HEK293 (cell line): ENCODE results near the gene SET.
A peak's percentile ranks its signal among the peaks of the same experiment; 100 is the strongest.

Source experiments
- CTCF ChIA-PET: fragments of 350-600 bp; formaldehyde crosslinking; extraction: SDS; loops from one replicate; lab custom pipeline; 2021; ENCODE audit warnings: antibody characterized with exemption; lab: Yijun Ruan, JAX
- POLR2A ChIA-PET: fragments of 300-600 bp; formaldehyde crosslinking; extraction: SDS; loops from one replicate; lab custom pipeline; 2020; ENCODE audit warnings: antibody characterized with exemption, inconsistent platforms; lab: Yijun Ruan, JAX
- H3K27ac ChIP-seq: fragments of 200-500 bp; sonication (Bioruptor generic); 2 replicates; pipeline ENCODE4 v1.5.1; 2014; ENCODE audit warnings: low read depth, low read length, control low read depth, inconsistent platforms; ENCODE audit errors: extremely low read depth
- H3K36me3 ChIP-seq, 2 experiments: fragments of 200-500 bp in 1 of 2; sonication (Bioruptor generic) in 1 of 2; 1 replicate in 1 of 2; 2 replicates in 1 of 2; pipeline ENCODE4 v1.5.1; 2014 to 2017; ENCODE audit warnings: inconsistent platforms in 2 of 2, low read length in 2 of 2; ENCODE audit not compliant: control insufficient read depth in 2 of 2, insufficient read depth in 1 of 2
- H3K4me1 ChIP-seq: fragments of 200-500 bp; sonication (Bioruptor generic); 2 replicates; pipeline ENCODE4 v1.5.1; 2014; ENCODE audit warnings: mild to moderate bottlenecking, low read length, inconsistent platforms; ENCODE audit not compliant: control insufficient read depth, insufficient read depth
- H3K4me3 ChIP-seq: 2 replicates; pipeline ENCODE4 v1.5.1; 2011; ENCODE audit warnings: low read depth, mild to moderate bottlenecking, control low read depth, low read length, moderate library complexity
- H3K9me3 ChIP-seq: fragments of 200-500 bp; sonication (Bioruptor generic); 2 replicates; pipeline ENCODE4 v1.5.1; 2014; ENCODE audit warnings: low read depth, low read length, inconsistent platforms; ENCODE audit not compliant: control insufficient read depth, insufficient read depth
- KLF8 ChIP-seq: fragments of 450-650 bp; formaldehyde crosslinking; IDR thresholded peaks from 2 replicates; pipeline ENCODE4 v1.5.1; 2016; ENCODE audit warnings: missing biosample characterization, missing genetic modification characterization
- PRDM10 ChIP-seq: fragments of 450-650 bp; formaldehyde crosslinking; IDR thresholded peaks from 2 replicates; pipeline ENCODE4 v1.5.1; 2016; ENCODE audit warnings: missing biosample characterization, missing genetic modification characterization
- PRDM6 ChIP-seq: fragments of 450-650 bp; formaldehyde crosslinking; IDR thresholded peaks from 2 replicates; pipeline ENCODE4 v1.5.1; 2017; ENCODE audit warnings: missing biosample characterization, missing genetic modification characterization
- RBAK ChIP-seq: fragments of 450-650 bp; formaldehyde crosslinking; IDR thresholded peaks from 2 replicates; pipeline ENCODE4 v1.5.1; 2016; ENCODE audit warnings: missing biosample characterization, missing genetic modification characterization
- ZBTB48 ChIP-seq: fragments of 450-650 bp; formaldehyde crosslinking; IDR thresholded peaks from 2 replicates; pipeline ENCODE4 v1.5.1; 2016; ENCODE audit warnings: missing biosample characterization, missing genetic modification characterization
- ZNF169 ChIP-seq: fragments of 450-650 bp; formaldehyde crosslinking; IDR thresholded peaks from 2 replicates; pipeline ENCODE4 v1.5.1; 2016; ENCODE audit warnings: missing biosample characterization, missing genetic modification characterization
- ZNF19 ChIP-seq: fragments of 450-650 bp; formaldehyde crosslinking; IDR thresholded peaks from 2 replicates; pipeline ENCODE4; 2016; ENCODE audit warnings: missing biosample characterization, missing genetic modification characterization, low read depth
- ZNF214 ChIP-seq: fragments of 450-650 bp; formaldehyde crosslinking; IDR thresholded peaks from 2 replicates; pipeline ENCODE4 v1.5.1; 2017; ENCODE audit warnings: missing biosample characterization, mild to moderate bottlenecking, missing genetic modification characterization, borderline replicate concordance
- ZNF239 ChIP-seq: fragments of 450-650 bp; formaldehyde crosslinking; IDR thresholded peaks from 2 replicates; pipeline ENCODE4 v1.5.1; 2016; ENCODE audit warnings: missing biosample characterization, missing genetic modification characterization
- ZNF701 ChIP-seq: fragments of 450-650 bp; formaldehyde crosslinking; IDR thresholded peaks from 2 replicates; pipeline ENCODE4 v1.5.1; 2016; ENCODE audit warnings: missing biosample characterization, missing genetic modification characterization
- ZNF843 ChIP-seq: fragments of 450-650 bp; formaldehyde crosslinking; IDR thresholded peaks from 2 replicates; pipeline ENCODE4 v1.5.1; 2016; ENCODE audit warnings: missing biosample characterization, missing genetic modification characterization
- ZSCAN23 ChIP-seq: fragments of 450-650 bp; formaldehyde crosslinking; IDR thresholded peaks from 2 replicates; pipeline ENCODE4 v1.5.1; 2016; ENCODE audit warnings: missing biosample characterization, missing genetic modification characterization
- ZXDB ChIP-seq: fragments of 450-650 bp; formaldehyde crosslinking; IDR thresholded peaks from 2 replicates; pipeline ENCODE4 v1.5.1; 2016; ENCODE audit warnings: missing biosample characterization, missing genetic modification characterization
- TF ChIP-seq, protein P1 (sequence below): fragments of 450-650 bp; formaldehyde crosslinking; IDR thresholded peaks from 2 replicates; pipeline ENCODE4 v1.5.1; 2016; ENCODE audit warnings: missing biosample characterization, missing genetic modification characterization

SET gene

DNA sequence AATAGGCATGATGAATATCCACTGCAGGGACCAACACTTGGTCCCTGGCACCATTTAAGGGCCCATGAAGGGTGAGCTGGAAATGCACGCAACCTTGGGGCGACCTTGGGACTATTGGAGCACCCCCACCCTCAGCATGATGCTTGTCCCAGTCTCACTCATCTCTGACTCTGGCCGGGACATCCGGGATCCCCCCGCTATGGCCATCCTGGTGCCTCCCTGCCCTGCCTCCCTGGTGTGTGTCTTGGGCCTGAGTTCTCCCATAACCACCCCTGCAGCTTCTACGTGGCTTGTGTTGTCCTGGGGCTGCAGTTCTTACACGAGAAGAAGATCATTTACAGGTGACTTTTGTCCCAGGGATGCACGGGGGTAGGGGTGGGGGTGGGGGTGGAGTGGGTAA lies 29.0 kb downstream of the SET start:
- Histone ChIP-seq H3K4me1 (no peaks in the 10 kb centered on the region), H3K9me3 (no peaks in the 10 kb centered on the region)
- TF ChIP-seq ZNF214 (tag by site-specific recombination): no peak
- TF ChIP-seq PRDM10 (tag by site-specific recombination): peak; percentile 81
- TF ChIP-seq ZBTB48 (tag by site-specific recombination): 0 out of 2 replicates have a peak, but pooled peaks have one; percentile 13
- TF ChIP-seq, all 188 proteins: peak for 2
- Histone ChIP-seq H3K4me3 (no peak overlapping the region), H3K27ac (no peak overlapping the region), H3K36me3 (peaks cover 3 to 67% of the 10 kb centered on the region in 2 experiments; a peak in 2 of 3 replicates)
- POLR2A ChIA-PET: interaction anchor here (0.6 to 1.2 kb wide), 3 partner anchors 18 to 49 kb away, joined by 3 to 9 read pairs (median 6); no protein-coding TSS in a partner anchor
- CTCF ChIA-PET: interaction anchor here (0.6 to 1.6 kb wide), 3 partner anchors 14 to 210 kb away, joined by 3 to 5 read pairs (median 4); partner anchors contain the start of gene PKN3

DNA sequence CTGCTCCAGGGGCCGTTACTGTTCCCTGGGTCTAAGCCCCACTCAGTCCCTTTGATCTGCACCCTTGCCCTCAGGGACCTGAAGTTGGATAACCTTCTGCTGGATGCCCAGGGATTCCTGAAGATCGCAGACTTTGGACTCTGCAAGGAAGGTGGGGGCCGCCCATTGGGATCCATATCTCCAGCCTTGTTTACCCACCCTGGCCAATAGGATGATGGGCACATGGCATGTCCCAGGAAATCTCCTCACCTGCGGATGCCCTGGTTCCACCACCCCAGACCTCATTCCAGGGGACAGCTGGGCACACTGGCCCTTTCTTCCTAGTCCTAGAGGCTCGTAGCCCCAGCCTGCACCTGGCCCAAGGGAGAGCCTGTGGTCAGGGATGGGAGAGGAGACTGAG lies 29.5 kb downstream of the SET start:
- H3K9me3 ChIP-seq: no peaks in the 10 kb centered on the region
- H3K27ac ChIP-seq: no peak overlapping the region
- TF ChIP-seq ZNF701 (tag by site-specific recombination): no peak
- TF ChIP-seq ZSCAN23 (tag by site-specific recombination): no peak
- no peak for TF ChIP-seq ZNF169 (tag by site-specific recombination)
- no peak for TF ChIP-seq ZNF19 (tag by site-specific recombination)
- TF ChIP-seq KLF8 (tag by site-specific recombination): no peak
- TF ChIP-seq, protein P1, sequence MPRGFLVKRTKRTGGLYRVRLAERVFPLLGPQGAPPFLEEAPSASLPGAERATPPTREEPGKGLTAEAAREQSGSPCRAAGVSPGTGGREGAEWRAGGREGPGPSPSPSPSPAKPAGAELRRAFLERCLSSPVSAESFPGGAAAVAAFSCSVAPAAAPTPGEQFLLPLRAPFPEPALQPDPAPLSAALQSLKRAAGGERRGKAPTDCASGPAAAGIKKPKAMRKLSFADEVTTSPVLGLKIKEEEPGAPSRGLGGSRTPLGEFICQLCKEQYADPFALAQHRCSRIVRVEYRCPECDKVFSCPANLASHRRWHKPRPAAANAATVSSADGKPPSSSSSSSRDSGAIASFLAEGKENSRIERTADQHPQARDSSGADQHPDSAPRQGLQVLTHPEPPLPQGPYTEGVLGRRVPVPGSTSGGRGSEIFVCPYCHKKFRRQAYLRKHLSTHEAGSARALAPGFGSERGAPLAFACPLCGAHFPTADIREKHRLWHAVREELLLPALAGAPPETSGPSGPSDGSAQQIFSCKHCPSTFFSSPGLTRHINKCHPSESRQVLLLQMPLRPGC: no peak
- no peak for TF ChIP-seq RBAK (tag by site-specific recombination)
- no peak for TF ChIP-seq ZXDB
- TF ChIP-seq ZNF843 (tag by site-specific recombination): no peak
- no peak for TF ChIP-seq ZNF239 (tag by site-specific recombination)
- no peak for TF ChIP-seq PRDM6 (tag by site-specific recombination)
- CTCF ChIA-PET: interaction anchor here (0.7 to 1.6 kb wide), 2 partner anchors 16 to 65 kb away, joined by 4 to 6 read pairs; partner anchors contain the start of gene PKN3
- no peaks in the 10 kb centered on the region for H3K4me1 ChIP-seq
- POLR2A ChIA-PET: interaction anchor here (0.6 to 1.2 kb wide), 4 partner anchors 11 to 602 kb away, joined by 3 to 6 read pairs (median 4); no protein-coding TSS in a partner anchor
- H3K36me3 ChIP-seq: peaks cover 3 to 63% of the 10 kb centered on the region in 2 experiments; a peak in 2 of 3 replicates
- H3K4me3 ChIP-seq: no peak overlapping the region
